HepG2 (cell line): ENCODE measurements around the gene ABCA2. TPM values are rescaled to one million over a fixed set of nuclear protein-coding genes. Genes with fewer than 3 reads are reported as not detected.

Experiments used
- FOXM1 ChIP-seq: sonication (generic); formaldehyde crosslinking; IDR thresholded peaks from 2 replicates; pipeline ENCODE4 v1.5.0; 2020; ENCODE audit warnings: missing genetic modification reagents
- GATA4 ChIP-seq: sonication (generic); IDR thresholded peaks from 2 replicates; pipeline ENCODE4 v1.6.1; 2016; ENCODE audit warnings: antibody characterized with exemption, low read depth, borderline replicate concordance
- POLR2AphosphoS5 ChIP-seq: IDR thresholded peaks from 2 replicates; pipeline ENCODE4 v1.6.1; 2012; ENCODE audit warnings: low read depth, low read length
- SIX1 ChIP-seq: sonication (generic); formaldehyde crosslinking; IDR thresholded peaks from 2 replicates; pipeline ENCODE4 v1.4.0; 2020; ENCODE audit warnings: missing genetic modification reagents, borderline replicate concordance
- ZBTB40 ChIP-seq, 2 experiments: fragments of 450-650 bp in 1 of 2; sonication (generic) in 1 of 2; formaldehyde crosslinking in 1 of 2; IDR thresholded peaks; 2 replicates each; pipeline versions ENCODE4 v1.6.1 to v1.8.0; 2016 to 2022; ENCODE audit warnings: antibody characterized with exemption in 1 of 2, mild to moderate bottlenecking in 1 of 2, missing genetic modification reagents in 1 of 2
- ZNF629 ChIP-seq: sonication (generic); formaldehyde crosslinking; conservative IDR thresholded peaks from 2 replicates; pipeline ENCODE4 v1.5.0; 2020; ENCODE audit warnings: missing genetic modification reagents
- ZNF768 ChIP-seq: sonication (generic); formaldehyde crosslinking; IDR thresholded peaks from 2 replicates; pipeline ENCODE4 v1.4.0; 2020; ENCODE audit warnings: missing genetic modification reagents
- ZSCAN21 ChIP-seq: sonication (generic); formaldehyde crosslinking; IDR thresholded peaks from 2 replicates; pipeline ENCODE4 v1.8.0; 2022; ENCODE audit warnings: mild to moderate bottlenecking, missing genetic modification reagents, moderate library complexity, borderline replicate concordance
- polyA plus RNA-seq, 8 experiments: library from polyadenylated mRNA; depleted of rRNA in 3 of 8; stranded (reverse) in 7 of 8; unstranded in 1 of 8; fragments of >200 nt; fragmentation: Illumina TruSeq in 4 of 8; extraction: Trizol in 4 of 8; gene quantifications; 2 replicates each; pipeline versions ENCODE4 v1.2.1 to v1.2.3, GENCODE V29; 2011 to 2016; ENCODE audit warnings: low read depth in 4 of 8, missing spikeins in 1 of 8, mixed read lengths in 1 of 8; ENCODE audit not compliant: insufficient read depth in 1 of 8
- total RNA-seq, 5 experiments: library from RNA; depleted of rRNA; stranded (reverse); fragments of >200 nt; fragmentation: Illumina TruSeq; extraction: Trizol; gene quantifications; 2 replicates each; pipeline ENCODE4 v1.2.3, GENCODE V29; 2016; ENCODE audit warnings: low read depth in 1 of 5

Gene ABCA2
- total and polyA plus RNA-seq, 2 of the 13 experiments (the other 11 are each of a cell fraction or from before 2014, with no cell fraction given): 2.9 to 19.2 TPM

- TF ChIP-seq ZBTB40 (IDR thresholded peaks at IDR 0.05) (no peak), ZBTB40 (CRISPR knock-in tag; IDR thresholded peaks at IDR 0.05) (0 out of 2 replicates have a peak, but pooled peaks have one; percentile 24), POLR2AphosphoS5 (no peak), GATA4 (no peak), ZNF629 (peak; percentile 52; the same call in 1 of the 2 replicates), ZSCAN21 (CRISPR knock-in tag) (0 out of 2 replicates have a peak, but pooled peaks have one; percentile 18), ZNF768 (CRISPR knock-in tag) (peak; percentile 54; the same call in 1 of the 2 replicates), SIX1 (no peak), FOXM1 (CRISPR knock-in tag) (no peak)
Measured at GRCh38 chr9:137044502-137045177, 16.6 kb upstream of the ABCA2 start (continued).
